OCI-LY3 (cell line): ENCODE measurements around the gene APOBEC3C.

Experiments used
- H2AFZ ChIP-seq: fragments of 200-600, 300-600 bp; shearing (Covaris generic); 2 replicates; pipeline ENCODE4 v1.6.0; 2014; ENCODE audit warnings: antibody characterized with exemption, low read depth, low read length
- H3K27ac ChIP-seq: fragments of 200-600, 300-600 bp; sonication (generic); 2 replicates; pipeline ENCODE4 v1.5.1; 2014; ENCODE audit warnings: mild to moderate bottlenecking, low read length, moderate library complexity, mixed read lengths
- H3K27me3 ChIP-seq: fragments of 200-600, 300-600 bp; sonication (generic); 2 replicates; pipeline ENCODE4 v1.6.1; 2014; ENCODE audit warnings: low read depth, low read length, mixed read lengths
- H3K36me3 ChIP-seq: fragments of 200-600, 300-600 bp; sonication (generic); replicated peaks from 2 replicates; pipeline ENCODE3; 2014; ENCODE audit warnings: low read depth, low read length, mixed read lengths
- H3K4me1 ChIP-seq: fragments of 300-600, 200-600 bp; sonication (generic); 2 replicates; pipeline ENCODE4 v1.6.1; 2014; ENCODE audit warnings: low read length, mixed read lengths
- H3K4me2 ChIP-seq: fragments of 200-600, 300-600 bp; sonication (generic); 2 replicates; pipeline ENCODE4 v1.6.1; 2014; ENCODE audit warnings: low read length, mixed read lengths
- H3K4me3 ChIP-seq: fragments of 300-600, 200-600 bp; sonication (generic); 2 replicates; pipeline ENCODE4 v1.5.1; 2014; ENCODE audit warnings: antibody characterized with exemption, mild to moderate bottlenecking, low read length, moderate library complexity
- H3K79me2 ChIP-seq: fragments of 300-600, 200-600 bp; shearing (Covaris generic); 2 replicates; pipeline ENCODE4 v1.6.1; 2014; ENCODE audit warnings: mild to moderate bottlenecking, low read length, mixed read lengths
- H3K9ac ChIP-seq: fragments of 300-600, 200-600 bp; shearing (Covaris generic); 2 replicates; pipeline ENCODE4 v1.6.0; 2014; ENCODE audit warnings: mild to moderate bottlenecking, low read length, moderate library complexity
- H3K9me3 ChIP-seq: fragments of 200-600, 300-600 bp; shearing (Covaris generic); 2 replicates; pipeline ENCODE4 v1.6.1; 2014; ENCODE audit warnings: low read length, mixed read lengths; ENCODE audit not compliant: insufficient read depth
- H4K20me1 ChIP-seq: fragments of 200-600, 300-600 bp; sonication (generic); 2 replicates; pipeline ENCODE4 v1.6.1; 2016; ENCODE audit warnings: low read length, mixed read lengths; ENCODE audit not compliant: insufficient read depth
- EZH2phosphoT487 ChIP-seq: fragments of 200-600 bp; shearing (Covaris generic); IDR thresholded peaks from 2 replicates; pipeline ENCODE4 v1.6.1; 2018; ENCODE audit warnings: antibody characterized with exemption, mixed run types, low read depth
- TF ChIP-seq, protein P1 (sequence below): fragments of 200-600, 300-600 bp; sonication (generic); IDR thresholded peaks from 2 replicates; pipeline ENCODE4 v1.5.1; 2014; ENCODE audit warnings: antibody characterized with exemption, low read length, low read depth

APOBEC3C gene

DNA sequence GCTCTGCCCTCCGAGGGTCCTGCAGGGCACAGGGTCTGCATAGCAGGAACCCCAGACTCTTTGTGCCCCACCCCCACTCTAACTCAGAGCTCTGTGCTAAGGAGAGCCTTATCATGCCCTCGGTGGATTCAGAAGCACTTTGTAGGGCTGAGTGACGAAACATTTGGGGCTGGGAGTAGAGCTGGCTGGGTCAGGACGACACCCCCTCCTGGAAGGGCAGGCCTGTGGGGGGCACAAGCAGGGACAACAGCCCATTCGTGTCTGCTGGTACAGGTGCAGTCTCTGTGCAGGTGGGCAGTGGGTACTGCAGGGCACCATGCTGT lies 47.7 kb upstream of the APOBEC3C start:
- Histone ChIP-seq H3K79me2 (no peaks in the 10 kb centered on the region), H3K27me3 (peaks cover 18% of the 10 kb centered on the region; the same call in 1 of the 2 replicates), H3K4me1 (peaks cover 37% of the 10 kb centered on the region), H3K9ac (no peak overlapping the region), H2AFZ (no peak overlapping the region), H3K4me3 (no peak overlapping the region), H3K36me3 (no peaks in the 10 kb centered on the region), H3K4me2 (no peak overlapping the region), H4K20me1 (no peaks in the 10 kb centered on the region), H3K27ac (no peak overlapping the region), H3K9me3 (no peaks in the 10 kb centered on the region)
- TF ChIP-seq, protein P1, sequence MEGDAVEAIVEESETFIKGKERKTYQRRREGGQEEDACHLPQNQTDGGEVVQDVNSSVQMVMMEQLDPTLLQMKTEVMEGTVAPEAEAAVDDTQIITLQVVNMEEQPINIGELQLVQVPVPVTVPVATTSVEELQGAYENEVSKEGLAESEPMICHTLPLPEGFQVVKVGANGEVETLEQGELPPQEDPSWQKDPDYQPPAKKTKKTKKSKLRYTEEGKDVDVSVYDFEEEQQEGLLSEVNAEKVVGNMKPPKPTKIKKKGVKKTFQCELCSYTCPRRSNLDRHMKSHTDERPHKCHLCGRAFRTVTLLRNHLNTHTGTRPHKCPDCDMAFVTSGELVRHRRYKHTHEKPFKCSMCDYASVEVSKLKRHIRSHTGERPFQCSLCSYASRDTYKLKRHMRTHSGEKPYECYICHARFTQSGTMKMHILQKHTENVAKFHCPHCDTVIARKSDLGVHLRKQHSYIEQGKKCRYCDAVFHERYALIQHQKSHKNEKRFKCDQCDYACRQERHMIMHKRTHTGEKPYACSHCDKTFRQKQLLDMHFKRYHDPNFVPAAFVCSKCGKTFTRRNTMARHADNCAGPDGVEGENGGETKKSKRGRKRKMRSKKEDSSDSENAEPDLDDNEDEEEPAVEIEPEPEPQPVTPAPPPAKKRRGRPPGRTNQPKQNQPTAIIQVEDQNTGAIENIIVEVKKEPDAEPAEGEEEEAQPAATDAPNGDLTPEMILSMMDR = no peak
- no peak for TF ChIP-seq EZH2phosphoT487

DNA sequence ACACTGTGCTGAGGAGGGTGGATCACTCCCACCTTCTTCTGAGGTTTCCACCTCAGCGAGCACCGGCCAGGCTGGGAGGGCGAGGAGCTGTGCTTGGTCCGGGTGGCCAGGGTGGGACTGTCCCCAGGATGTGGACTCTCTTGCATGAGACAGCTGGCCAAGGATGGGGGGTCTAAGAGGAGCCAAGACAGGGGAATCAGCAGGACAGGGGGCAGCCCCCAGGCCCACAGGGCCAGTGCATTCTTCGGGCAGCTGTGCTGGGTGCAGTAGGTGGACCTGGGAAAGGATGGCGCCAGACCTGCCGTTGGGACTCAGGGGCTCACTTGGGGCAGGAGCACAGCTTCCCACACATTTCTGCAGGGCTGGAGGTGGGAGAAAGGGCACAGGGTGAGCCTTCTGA lies 47.1 kb upstream of the APOBEC3C start:
- peaks cover 20% of the 10 kb centered on the region; the same call in 1 of the 2 replicates for H3K27me3 ChIP-seq

DNA sequence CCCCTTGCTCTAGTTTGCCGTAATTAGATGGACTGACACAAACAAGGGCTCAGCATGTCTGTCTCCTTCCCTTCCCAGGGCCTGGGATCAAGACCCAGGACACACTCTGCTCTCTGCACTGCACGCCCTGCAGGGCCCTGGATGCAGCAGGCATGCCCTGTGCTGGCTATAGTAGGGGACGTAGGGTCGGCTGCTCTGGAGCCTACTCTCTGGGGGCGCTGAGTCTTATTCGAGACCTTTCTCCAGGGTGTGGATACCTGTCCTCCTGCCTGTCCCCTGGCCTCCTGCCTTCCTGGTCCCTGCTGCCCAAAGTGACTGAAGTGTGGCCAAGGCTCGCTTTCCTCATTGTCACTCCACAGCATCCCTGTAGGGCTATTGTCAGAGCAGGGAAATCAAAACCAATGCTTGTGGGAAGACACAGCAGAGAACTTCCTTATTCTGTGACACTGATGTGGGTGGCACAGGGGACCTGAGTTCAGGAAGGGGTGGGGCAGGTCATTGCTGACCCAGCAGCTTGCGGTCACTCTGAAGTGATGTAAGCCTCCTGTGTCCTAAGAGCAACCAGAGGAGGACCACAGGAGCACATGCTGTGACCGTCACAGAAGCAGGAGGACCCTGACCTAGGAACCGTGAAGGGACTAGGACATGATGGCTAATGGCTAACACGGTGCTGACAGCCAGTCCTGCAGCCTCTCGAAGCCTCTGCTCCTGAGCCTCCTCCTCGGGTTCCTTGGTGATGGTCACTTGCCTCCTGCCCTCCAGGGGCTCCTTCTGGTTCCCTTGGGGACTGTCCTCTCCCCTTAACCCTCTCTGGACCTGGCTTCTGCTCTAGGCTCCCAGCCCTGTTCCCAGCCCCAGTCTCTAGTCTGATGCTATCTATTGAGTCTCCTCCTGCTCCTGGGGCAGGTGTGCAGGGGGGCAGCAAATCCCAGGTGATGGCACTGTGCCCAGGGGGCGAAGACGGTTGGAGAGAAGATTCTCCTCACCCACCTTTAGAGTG lies 46.3 kb upstream of the APOBEC3C start:
- TF ChIP-seq, protein P1 = no peak
- TF ChIP-seq EZH2phosphoT487 = no peak
- H3K36me3 ChIP-seq = no peaks in the 10 kb centered on the region
- H3K79me2 ChIP-seq = no peaks in the 10 kb centered on the region
- peaks cover 20% of the 10 kb centered on the region; the same call in 1 of the 2 replicates for H3K27me3 ChIP-seq
- H3K9me3 ChIP-seq = no peaks in the 10 kb centered on the region
- H2AFZ ChIP-seq = no peak overlapping the region; the same call in 1 of the 2 replicates
- H4K20me1 ChIP-seq = no peaks in the 10 kb centered on the region
- H3K27ac ChIP-seq = no peak overlapping the region
- H3K4me2 ChIP-seq = peak overlapping the region; percentile 55
- no peak overlapping the region for H3K4me3 ChIP-seq
- H3K9ac ChIP-seq = no peak overlapping the region
- H3K4me1 ChIP-seq = peaks cover 37% of the 10 kb centered on the region

More for the DNA sequence above, 47.1 kb upstream of the APOBEC3C start:
- no peaks in the 10 kb centered on the region for H3K9me3 ChIP-seq
- no peak overlapping the region for H3K27ac ChIP-seq
- no peaks in the 10 kb centered on the region for H3K79me2 ChIP-seq
- no peaks in the 10 kb centered on the region for H4K20me1 ChIP-seq
- no peaks in the 10 kb centered on the region for H3K36me3 ChIP-seq
- no peak overlapping the region for H3K4me2 ChIP-seq
- no peak overlapping the region for H3K4me3 ChIP-seq
- H3K9ac ChIP-seq = no peak overlapping the region
- TF ChIP-seq, protein P1 = no peak
- no peak for TF ChIP-seq EZH2phosphoT487
- H2AFZ ChIP-seq = no peak overlapping the region
- H3K4me1 ChIP-seq = peaks cover 37% of the 10 kb centered on the region

DNA sequence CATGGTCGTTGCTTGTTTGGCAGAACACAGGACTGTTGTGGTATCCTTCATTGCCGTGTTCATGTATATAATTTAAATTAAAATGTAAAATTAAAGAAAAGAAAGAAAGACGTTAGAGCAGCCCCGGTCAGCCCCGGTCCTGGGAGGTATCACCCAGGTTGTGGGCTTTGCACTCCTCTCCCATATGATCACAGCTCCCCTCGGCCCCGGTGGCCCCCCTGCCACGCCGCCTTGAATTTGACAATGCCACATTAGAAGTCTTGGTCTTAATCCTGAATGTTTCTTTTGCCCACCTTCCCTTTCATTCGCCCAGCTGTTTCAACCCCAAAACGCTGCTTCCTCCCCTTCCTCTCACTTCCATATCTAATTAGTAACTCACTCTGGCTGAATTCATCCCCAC lies 45.3 kb upstream of the APOBEC3C start:
- TF ChIP-seq, protein P1 = no peak
- TF ChIP-seq EZH2phosphoT487 = no peak
- Histone ChIP-seq H3K9me3 (no peaks in the 10 kb centered on the region), H3K4me1 (peaks cover 33% of the 10 kb centered on the region), H3K9ac (no peak overlapping the region), H4K20me1 (no peaks in the 10 kb centered on the region), H3K27me3 (peaks cover 20% of the 10 kb centered on the region; the same call in 1 of the 2 replicates), H3K79me2 (no peaks in the 10 kb centered on the region), H3K4me3 (peak overlapping the region; percentile 15; the same call in 1 of the 2 replicates), H3K4me2 (peak overlapping the region; percentile 55), H3K36me3 (no peaks in the 10 kb centered on the region), H3K27ac (no peak overlapping the region), H2AFZ (no peak overlapping the region)
